ENCODE results near the gene CD209.

DNA sequence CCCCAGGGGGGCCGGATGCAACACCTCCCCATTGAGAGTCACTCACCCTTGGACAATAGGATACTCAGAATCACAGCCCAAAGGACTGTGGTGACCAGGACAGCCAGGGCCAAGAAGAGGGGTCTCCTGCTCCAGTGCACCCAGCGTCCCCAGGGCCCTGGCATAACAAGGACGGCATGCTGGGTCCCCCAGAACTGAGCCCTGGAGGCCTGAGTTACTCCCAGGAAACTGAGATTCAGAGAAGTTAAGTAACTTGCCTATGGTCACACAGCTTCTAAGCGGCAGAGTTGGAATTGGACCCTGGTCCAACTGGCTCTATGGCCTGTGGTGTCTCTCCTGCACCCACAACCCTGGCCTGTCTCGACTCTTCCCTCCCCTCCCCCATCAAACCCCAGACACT, 15.7 kb downstream of the CD209 start:
- no peak for TF ChIP-seq EZH2phosphoT487 (IDR thresholded peaks at IDR 0.05; ENCODE audit: low read depth, severe bottlenecking, unreplicated experiment)
- TF ChIP-seq, protein P1, sequence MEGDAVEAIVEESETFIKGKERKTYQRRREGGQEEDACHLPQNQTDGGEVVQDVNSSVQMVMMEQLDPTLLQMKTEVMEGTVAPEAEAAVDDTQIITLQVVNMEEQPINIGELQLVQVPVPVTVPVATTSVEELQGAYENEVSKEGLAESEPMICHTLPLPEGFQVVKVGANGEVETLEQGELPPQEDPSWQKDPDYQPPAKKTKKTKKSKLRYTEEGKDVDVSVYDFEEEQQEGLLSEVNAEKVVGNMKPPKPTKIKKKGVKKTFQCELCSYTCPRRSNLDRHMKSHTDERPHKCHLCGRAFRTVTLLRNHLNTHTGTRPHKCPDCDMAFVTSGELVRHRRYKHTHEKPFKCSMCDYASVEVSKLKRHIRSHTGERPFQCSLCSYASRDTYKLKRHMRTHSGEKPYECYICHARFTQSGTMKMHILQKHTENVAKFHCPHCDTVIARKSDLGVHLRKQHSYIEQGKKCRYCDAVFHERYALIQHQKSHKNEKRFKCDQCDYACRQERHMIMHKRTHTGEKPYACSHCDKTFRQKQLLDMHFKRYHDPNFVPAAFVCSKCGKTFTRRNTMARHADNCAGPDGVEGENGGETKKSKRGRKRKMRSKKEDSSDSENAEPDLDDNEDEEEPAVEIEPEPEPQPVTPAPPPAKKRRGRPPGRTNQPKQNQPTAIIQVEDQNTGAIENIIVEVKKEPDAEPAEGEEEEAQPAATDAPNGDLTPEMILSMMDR (IDR thresholded peaks at IDR 0.05; ENCODE audit: poor library complexity): no peak

Data from hepatocyte (in vitro differentiated cells).